ENCODE data around the gene FAM120A.
"Not testable (repeated sequence)": the region's sequence is repeated elsewhere in the genome, so short reads cannot be mapped to it uniquely, and the experiment has no call there.

Gene FAM120A

DNA sequence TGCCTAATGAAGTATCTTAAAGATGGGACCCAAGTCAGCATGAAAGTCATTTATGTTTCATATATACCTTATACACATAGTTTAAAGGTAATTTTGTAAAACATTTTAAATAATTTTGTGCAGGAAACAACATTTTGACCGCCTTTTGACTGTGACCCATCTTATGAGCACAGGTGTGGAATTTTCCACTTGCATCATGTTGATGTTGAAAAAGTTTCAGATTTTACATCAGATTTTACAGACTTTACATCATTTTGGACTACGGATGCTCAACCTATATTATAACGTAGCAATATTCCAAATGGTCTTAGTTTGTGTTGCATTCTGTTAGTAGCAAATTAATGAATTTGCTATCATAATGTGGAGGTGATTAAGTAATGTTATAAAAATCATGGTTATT lies 23.6 kb downstream of the FAM120A start:
- DNase-seq, result no peak

GRCh38 chr9:93475856-93476255 lies 24.4 kb downstream of the FAM120A start:
- DNase-seq, result no peak

DNA sequence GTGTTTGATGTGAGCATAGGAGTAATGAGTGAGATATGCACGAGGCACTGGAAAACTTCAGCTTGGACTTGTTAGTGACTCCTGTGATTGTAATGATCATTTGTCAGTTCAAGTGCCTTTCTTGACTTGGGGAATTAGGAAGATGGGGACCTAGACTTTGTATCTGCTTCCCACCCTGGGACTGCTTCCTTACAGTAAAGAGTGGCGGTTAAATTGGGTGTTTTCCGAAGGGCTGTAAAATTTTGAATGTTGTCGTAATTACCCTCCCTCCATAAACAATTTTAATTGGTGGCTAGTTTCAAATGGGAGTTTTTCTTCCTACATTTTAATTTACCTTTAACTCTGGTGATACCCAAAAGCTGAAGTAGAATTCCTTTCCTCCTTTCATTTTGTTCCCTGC lies 25.4 kb downstream of the FAM120A start:
- DNase-seq, result no peak

GRCh38 chr9:93477397-93477796 lies 25.9 kb downstream of the FAM120A start:
- DNase-seq, result no peak

DNA sequence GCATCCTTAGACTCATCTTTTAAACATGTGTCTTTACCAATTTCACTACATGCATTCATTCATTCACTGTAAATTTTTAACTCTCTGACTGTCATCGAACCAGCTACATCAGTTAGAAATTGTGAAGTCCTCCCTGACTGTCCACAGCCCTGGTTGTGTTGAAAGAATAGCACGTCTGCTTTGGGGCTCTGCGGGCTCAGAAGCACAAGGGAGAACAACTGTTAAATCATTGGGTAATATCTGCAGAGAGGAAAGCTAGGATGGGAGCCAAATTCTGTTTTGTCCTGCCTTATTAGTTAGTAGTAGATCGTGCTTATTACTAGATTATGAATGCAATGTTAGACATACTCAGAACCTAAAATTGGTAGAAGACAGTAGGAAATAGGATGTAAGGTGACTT lies 28.2 kb downstream of the FAM120A start:
- DNase-seq, result no peak

DNA sequence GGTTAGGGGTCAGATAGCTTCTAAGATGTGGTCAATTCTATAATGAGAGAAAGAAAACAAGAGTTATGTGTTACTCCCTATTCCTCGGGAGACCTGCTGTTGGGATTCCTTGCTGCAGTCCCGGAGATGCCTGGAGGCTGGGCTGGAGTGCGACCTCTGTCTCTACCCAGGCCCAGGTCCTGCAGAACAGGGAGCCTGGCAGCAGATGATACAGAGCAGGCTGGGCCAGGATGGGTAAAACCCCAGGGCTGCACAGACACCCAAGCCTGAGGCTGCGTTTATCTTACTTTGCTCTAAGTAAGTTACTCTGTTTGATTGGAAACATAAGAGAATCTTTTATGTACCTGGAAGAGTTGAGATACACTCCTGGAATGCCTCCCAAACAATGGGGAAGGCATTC lies 28.8 kb downstream of the FAM120A start:
- DNase-seq, result no peak

DNA sequence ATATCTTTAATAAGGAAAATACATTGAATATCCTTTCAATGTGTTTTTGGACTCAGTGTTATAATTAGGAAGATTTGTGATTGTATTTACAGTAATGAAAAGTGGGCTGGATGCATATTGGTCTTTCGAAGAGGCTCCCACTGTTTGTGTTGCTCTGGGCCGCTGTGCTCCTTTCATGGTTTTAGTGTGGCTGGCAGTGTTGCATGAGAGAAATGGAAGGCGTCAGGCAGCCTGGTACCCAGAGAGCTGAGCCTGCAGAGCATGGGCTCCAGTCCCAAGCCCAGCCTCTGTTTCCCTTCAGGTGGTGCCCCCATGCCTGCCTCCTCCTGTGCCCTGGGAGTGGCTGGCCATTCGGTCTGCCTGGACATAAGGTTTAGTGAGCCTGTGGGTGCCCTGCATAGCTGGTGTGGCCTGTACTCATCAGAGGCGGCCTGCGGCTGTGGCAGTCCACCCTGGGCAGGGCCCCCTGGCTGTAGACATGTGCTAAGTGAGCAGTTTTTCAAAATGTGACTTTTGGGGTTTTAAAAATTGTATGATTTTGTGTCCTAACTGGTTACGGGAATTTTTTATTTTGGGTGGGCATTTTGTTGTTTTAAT lies 29.3 kb downstream of the FAM120A start:
- no peak for DNase-seq

- no peak for DNase-seq
Observed at GRCh38 chr9:93483497-93483896, 32.0 kb downstream of the FAM120A start.

DNA sequence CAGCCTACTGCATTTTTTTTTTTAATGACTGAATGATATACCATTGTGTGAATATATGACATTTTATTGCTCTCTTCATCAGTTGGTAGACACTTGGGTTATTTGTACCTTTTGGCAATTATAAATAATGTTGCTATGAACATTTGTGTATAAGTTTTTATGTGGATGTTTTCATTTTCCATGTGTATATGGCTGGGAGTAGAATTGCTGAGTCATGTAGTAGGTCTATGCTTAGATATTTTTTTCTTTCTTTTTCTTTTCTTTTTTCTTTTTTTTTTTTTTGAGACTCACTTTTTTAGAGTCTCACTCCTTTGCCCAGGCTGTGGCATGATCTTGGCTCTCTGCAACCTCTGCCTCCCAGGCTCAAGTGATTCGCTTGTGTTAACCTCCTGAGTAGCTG lies 34.8 kb downstream of the FAM120A start:
- no peak for DNase-seq

DNA sequence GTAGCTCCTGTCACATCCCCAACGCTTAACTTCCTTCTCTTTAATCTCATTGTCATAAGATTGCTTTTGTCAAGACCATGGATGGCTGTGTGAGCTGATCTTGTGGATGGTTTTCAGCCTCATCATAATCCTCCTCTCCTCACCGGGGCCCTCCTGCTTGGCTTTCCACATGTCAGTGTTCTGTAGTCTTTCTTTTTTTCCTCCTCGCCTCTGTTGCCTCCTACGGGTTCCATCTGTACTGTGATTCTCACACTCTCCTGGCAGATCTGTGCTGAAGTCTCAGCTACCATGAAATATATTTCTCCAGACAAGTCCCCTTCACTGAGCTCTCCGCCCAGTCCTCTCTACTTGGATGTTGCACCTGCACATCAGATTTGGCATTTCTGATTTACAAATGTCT lies 36.8 kb downstream of the FAM120A start:
- DNase-seq, result no peak

DNA sequence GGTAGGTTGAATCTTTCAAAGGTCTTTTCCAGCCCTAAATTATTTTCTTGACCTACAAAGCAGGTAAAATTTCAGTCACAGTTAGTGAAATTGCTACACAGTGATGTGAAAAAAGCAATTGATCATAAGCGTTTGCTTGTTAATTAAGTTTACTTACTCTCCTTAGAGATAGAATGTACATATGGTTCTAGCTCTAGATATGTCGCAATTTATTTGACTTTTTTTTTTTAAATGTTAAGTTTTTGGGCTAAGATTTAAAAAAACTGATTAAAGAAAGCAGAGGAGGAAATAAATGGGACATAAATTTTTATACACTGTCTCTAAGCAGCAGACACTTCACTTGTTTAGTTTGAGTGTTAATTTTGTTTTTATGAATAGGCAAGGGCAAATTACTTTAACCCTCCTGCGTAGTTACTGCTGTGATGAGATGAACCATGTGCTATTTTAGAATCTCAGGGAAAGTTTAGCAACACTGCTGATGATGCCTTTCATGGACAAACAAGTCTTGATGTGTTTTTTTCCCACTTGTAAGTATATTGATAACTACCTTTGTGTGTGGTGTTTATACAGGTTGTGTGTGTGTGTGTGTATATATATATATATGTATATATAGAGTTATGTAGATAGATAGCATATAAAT lies 40.2 kb downstream of the FAM120A start:
- DNase-seq, result no peak

DNA sequence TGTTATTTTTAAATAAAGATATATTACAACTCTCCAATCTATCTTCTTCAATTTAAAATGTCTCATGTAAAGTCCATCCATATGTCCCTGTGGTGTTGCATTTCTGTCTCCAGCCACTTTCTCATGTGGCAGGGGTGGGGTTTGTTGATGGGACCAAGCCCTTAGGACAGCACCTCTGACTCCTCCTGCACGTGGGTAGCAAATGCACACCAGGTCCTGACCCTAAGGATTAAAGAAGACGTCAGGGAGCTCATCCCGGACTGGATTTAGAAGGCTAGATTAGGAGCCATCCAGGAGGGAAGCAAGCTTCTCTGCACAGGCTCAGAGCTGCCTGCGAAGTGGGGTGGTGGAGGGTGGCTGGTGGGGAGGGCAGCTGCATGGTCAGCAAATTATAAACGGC lies 40.8 kb downstream of the FAM120A start:
- no peak for DNase-seq

GRCh38 chr9:93493949-93494348 lies 42.5 kb downstream of the FAM120A start:
- no peak for DNase-seq

DNA sequence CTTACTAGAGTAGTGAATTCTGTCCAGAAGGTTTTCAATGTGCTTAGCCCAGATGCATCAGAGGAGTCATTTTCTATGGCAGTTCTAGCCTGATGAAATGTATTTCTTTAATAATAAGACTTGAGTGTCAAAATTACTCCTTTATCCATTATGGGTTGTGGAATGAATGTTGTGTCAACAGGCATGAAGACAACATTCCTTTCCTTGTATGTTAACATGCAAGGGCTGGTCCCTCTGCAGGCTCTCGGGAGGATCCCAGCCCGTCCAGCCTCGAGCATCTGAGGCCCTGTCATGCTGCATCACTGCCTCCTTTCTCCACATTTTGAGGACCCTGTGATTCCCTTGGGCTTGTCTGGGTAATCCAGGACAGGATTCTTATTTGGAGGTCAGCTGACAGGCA lies 44.8 kb downstream of the FAM120A start:
- no peak for DNase-seq

GRCh38 chr9:93500571-93501298 lies 49.2 kb downstream of the FAM120A start:
- DNase-seq, result no peak

DNA sequence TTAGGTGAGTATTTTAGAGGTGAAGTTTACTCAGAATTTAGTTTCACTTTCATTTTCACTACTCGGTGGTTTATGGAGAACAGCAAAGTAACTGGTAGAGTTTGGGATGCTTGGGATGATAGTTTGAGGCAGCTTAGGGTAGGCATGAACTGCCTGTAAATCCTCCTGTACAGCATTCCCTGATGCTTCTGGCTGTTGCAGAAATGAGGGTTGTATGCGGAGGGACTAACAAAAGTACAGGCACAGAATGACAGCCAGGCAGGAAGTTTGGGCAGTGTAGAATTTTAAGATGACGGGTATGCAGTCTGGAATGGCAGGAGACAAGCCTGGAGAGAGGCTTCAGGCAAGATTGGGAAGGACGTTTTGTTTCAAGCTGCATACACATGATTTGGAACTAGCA lies 49.9 kb downstream of the FAM120A start:
- DNase-seq, result no peak

DNA sequence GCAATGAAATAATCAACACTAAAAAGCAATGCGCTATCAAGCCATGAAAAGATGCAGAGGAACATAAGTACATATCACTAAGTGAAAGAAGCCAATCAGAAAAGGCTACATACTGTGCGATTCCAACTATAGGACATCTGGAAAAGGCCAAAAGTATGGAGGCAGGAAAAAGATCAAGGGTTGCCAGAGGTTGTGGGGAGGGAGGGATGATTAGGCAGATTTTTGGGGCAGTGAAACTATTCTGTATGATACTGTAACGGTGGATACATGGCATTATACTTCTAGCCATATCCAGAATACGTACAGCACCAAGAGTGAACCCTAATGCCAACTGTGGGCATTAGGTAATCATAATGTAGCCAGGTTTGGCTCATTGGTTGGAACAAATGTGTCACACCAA lies 51.9 kb downstream of the FAM120A start:
- DNase-seq, result no peak

GRCh38 chr9:93505541-93506132 lies 54.2 kb downstream of the FAM120A start:
- DNase-seq, result no peak

DNA sequence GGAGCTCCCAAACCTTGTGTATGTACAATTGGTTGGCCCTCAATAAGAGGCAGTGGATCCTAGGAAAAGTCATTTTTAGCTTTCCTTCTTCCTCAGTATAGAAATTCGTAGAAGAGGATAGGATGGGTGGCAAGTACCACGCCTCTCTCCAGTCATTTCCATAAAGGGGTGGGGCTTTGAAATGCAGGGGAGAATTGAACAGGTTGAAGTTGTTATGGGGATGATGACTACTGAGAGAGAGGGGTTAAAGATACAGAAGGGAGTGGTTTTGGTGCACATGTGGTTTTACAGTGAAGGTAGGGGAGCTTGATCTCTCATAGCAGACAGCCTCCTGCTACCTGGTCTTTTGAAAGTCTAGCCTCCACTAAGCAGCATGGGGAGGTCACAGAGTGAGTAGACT lies 56.3 kb downstream of the FAM120A start:
- no peak for DNase-seq

- DNase-seq, result no peak
Observed at GRCh38 chr9:93508207-93508606, 56.7 kb downstream of the FAM120A start.

DNA sequence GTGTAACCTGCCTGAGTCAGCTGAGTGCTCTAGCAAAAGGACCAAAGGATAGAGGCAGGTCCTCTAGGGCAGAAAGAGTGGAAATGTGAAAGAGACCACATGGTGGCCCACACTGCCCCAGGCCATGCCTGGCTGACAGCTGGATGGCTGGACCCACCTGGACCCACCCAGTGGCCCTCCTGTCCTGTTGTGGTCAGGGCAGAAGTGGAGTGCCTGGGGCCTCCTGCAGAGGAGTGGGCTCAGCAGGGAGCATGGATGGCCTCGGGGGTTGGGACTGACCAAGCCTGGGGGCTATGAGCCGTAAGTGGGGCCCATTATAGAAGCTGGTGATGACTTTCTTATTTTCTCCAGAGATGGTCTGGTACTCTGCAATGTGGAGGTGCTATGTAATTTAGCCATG lies 57.6 kb downstream of the FAM120A start:
- DNase-seq, result no peak

DNA sequence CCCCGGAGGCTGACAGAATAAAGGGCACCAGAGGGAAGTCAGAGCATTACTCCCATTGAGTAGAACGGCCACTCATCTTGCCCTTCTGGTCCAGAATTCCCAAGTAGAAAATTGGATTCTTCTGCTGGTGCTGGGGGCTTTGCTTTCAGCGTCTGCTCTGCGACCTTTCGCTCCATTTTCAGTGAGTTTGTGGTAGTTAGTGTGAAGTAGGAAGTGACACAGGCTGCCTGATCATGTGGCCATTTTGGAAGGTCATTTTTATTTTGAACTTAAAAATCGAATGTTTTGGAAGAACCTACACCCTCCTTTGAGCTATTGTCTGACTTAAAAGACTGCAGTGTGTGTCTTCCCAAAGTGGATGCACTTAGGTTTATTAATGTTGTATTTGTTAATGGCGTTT lies 58.6 kb downstream of the FAM120A start:
- no peak for DNase-seq

DNA sequence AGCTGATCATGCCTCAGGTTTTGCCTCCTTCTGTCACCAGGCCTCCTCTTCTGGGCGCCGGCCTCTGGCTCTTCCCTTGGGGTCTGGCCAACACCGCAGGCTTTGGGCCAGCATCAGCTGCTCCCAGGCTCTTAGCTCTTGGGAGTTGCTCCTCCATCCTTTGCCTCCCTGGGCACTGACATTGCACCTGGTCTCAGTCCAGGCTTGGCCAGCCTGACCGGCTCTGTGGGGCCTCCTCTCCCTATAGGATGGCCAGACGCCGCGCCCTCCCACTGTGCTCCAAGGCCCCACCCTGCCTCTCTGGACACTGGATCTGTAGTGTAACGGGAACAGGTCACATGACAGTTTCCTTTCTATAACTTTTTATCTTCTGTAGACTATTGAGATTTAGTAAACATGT lies 59.7 kb downstream of the FAM120A start:
- DNase-seq, result not testable (repeated sequence)

DNA sequence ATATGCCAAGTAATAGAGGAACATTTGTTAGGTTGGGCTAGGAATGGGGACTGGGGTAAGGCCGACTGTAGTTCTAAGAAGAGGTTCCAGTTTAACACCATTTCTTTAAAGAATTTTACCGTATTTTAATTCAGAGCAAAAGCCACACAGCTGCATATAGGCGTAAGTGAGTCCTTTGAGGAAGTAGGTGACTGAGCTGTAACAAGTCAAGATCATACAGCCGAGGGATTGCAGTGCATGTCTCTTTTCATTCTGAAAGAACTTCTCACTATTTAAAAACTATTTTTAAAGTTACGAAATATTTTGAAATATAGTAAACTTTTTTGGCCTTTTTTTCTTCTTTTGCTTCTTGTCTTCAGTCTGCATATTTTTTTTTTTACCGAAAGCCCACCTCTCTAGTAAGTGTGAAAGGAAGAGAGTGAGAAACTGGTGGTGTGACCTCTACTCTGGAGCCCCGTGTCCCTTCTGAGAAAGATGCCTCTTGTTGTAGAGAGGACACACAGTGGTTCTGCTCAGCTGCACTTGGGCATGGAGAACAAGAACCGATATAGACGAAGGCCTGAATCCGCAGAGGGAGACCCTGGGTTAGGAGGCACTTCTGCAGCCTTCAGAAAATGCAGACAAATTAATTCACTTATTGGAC lies 60.8 kb downstream of the FAM120A start:
- not testable (repeated sequence) for DNase-seq
